ENCODE results near the gene CD36. TPM values are rescaled to one million over a fixed set of nuclear protein-coding genes. Genes with fewer than 3 reads are reported as not detected.

The CD36 gene
- total and polyA plus RNA-seq, 2 of the 8 experiments (the other 6 are each of a cell fraction or from before 2014, with no cell fraction given) = 0.33 to 0.60 TPM

- TF ChIP-seq CHD7 (IDR thresholded peaks at IDR 0.05; ENCODE audit: insufficient replicate concordance, low read length) = no peak
Measured at GRCh38 chr7:80721883-80722615, 83.6 kb downstream of the CD36 start (continued).

All from H1 (cell line).